NCI-H774 (cell line): ENCODE measurements around the gene DNAH5.

Experiments
- DNase-seq: peaks from one replicate; lab custom pipeline; 2025; lab: John Stamatoyannopoulos, UW

The DNAH5 gene

DNA sequence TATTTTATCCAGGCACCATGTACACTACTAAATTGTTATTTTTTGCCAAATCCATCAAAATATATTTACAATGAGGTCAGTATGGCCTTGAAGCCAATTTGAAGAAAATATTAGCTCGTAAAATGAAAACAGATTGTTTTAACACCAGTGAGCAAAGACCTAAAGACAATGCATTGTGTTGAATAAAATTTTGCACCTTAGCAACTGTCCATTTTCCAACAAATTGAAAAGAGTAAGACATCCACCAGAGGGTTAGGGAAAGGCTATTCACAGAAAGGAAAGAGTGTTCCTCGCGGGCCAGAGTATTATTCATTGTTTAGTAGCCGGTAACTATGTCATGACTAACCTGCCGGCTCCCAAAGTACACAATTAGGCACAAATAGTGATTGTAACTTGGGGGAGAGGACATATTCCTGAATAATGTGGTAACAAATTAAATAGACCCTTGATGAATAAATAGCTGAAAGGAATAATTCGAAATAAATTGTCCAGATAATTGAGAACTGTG lies 213.3 kb downstream of the DNAH5 start:
- no peak for DNase-seq

DNA sequence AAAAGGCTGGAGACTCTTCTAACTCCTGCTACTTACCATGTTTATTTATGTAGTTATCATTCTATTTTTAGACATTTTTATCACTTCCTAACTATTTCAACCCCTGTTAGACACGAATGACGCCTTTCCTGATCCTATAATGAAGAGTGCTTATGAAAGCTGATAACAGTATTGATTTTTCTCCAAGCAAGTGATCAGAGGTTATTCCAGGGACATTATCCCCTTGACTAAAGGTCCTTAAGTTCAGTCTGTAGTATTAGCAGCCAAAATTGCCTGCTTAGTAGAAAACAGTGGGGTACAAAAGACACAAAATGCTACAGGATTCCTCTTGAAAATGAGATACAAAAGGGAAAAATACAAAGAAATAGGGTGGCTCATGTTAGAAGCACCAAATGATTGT lies 235.6 kb downstream of the DNAH5 start:
- DNase-seq: no peak

DNA sequence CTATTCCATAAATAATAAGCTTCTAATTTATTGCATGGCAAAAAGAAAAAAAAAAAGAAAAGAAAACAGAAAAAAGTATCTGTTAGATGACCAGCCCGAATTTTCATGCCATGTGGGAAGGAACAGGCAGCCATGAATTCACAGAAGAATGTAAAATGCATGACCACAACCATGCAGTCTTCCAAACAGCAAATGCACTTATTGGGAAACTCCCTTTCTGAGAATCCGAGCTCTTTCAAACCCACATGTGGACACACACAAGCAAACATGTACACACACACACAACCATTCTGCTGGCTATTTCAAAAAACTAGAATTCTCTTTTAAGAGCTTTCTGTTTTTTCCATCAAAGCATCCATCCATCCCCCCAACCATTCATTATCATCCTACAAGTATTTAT lies 236.1 kb downstream of the DNAH5 start:
- no peak for DNase-seq

DNA sequence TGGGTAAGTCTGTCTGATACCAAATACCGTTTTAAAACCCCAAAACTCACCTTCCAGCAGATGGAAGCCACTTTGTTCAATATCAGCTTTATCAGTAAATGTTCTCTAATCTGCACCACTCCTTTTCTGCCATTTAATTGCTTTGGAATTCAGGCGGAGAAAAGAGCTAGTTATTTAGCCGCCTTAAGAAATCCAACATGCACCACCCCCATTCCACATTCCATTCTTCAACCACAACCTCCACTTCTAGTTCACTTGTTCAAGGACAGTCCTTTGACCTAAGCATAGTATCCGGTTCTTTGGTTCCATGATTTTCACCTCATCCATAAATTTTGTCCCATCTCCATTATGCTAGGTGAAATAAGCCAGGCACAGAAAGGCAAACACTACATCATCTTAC lies 240.1 kb downstream of the DNAH5 start:
- no peak for DNase-seq

DNA sequence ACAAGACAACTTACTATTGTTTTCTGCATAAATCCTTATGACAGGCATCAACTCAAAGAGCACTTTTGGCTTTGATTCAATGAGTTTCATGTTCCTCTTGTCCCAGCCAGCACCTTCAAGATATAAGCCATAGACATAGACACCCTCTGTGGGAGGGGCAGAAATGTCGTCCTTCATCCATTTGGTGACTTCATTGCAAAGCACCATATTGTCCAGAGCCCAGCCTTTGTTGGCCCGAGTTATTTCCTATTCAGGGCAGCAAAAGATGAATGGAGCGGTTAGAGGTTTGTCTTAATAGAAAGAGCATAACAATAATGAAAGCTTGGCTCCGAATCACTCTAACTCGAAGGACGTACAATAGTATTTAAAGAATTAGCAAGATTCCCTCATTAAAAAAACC lies 243.9 kb downstream of the DNAH5 start:
- no peak for DNase-seq

DNA sequence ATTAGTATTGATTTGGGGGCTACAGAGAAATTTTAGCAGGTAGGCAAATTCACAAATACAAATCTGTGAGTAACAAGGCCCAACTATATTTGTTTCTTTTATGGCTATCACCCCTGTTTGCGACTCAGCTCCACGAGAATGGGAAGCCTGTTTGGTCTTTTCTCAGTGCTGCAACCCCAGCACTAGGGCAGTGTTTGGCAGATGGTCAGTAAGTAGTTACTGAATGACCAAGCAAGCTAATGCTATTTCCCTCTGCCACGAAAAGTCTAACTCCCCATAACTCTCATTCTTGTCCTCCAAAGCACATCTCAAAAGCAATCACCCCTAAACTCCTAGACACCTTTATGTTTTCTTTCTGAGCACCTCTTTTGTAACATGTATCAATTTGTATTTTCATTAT lies 245.6 kb downstream of the DNAH5 start:
- no peak for DNase-seq

DNA sequence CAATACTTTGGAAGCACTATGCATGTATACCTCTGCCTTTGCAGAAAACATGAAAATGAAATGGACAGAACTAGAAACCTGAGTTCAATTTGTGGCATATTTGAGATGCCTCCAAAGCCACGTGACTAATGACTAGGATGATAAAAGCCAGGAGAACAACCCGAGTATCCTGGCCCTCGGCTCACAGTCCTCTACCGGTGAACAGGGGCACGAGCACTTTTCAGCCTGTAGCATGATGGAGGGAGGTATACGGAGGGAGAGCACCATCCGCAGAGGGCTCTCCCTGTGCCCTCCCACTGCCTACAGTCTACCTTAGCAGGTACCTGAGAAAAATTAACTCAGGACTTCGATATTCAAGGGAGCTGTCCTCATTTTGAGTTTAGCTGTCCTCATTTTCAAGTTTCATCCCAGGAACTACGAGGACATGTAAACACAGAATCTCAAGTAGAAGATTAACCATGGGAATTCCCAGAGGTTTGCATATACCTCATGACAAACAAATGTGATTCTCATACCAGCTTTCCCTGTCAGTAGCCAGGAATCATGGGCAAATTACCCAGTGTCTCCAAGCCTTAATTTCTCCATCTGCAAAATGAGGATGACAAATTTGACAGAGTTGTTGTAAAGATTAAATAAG lies 249.3 kb downstream of the DNAH5 start:
- DNase-seq: no peak

DNA sequence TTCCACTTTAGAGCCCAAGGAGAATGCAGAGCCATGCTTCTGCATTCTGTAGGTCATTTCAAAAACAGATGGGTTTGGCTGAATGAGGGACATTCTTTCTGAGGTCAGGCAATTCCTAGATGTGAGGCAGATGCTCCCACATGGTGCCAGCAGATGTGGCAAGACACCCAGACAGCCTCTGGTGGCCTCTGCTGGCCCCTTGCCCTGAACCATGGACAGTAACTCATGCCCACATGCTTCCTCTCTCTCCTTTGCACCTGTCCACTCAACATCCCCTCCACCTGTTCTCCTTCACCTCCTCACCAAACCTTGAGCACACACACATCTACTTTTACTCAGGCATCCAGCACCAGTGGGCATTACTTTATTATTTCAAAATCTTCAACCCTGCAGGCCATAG lies 252.3 kb downstream of the DNAH5 start:
- no peak for DNase-seq

DNA sequence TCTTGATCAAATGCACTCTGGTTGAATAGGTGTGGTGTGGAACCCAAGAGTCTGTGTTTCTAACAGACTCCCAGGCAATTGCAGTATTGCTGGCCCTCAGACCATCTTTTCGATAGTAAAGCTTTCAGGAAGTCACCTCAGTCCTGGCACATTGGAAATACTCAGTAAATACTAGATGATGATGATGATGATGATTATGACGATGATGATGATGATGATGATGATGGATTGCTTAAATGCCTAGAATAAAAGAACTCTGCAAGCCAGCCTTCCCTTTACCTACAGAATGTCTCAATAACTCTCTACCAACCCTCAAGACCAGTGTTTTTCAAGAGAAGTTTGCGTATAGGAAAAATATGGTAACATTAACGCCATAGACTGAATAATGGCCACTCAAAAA lies 268.0 kb downstream of the DNAH5 start:
- DNase-seq: no peak

DNA sequence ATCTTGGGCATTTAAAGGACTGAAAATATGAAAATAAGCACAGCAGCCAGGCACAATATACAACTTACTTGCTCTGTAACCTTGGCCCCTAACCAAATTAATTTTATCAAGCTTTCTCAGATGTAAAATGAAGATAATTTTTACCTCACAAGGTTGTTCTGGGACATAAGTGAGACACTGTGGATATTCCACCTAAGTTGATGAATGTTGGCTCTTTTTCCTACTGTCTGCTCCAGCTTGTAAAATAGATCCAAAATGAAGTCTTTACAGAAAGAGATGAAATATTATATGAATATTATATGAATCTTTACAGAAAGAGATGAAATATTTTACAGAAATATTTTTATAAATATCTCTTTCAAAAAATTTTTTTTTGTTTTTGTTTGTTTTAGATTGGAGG lies 270.1 kb downstream of the DNAH5 start:
- no peak for DNase-seq

DNA sequence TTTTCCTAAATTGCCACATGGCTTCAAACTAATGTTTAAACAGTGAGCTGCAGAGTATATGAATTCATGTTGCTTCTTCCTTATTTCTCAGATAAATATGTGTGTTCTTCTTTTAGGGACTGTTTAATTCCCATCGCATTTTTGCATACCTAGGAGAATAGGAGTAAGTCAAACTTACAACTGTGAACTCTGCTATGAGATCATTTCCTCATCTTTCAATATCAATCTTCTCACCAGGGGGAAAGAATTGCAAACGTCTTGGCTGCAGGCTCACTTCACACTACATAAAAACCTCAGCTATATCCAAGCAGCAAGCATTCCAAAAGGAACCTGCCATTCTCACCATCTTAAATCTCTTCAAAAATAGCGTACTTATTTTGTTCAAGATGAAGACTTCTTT lies 271.0 kb downstream of the DNAH5 start:
- no peak for DNase-seq

DNA sequence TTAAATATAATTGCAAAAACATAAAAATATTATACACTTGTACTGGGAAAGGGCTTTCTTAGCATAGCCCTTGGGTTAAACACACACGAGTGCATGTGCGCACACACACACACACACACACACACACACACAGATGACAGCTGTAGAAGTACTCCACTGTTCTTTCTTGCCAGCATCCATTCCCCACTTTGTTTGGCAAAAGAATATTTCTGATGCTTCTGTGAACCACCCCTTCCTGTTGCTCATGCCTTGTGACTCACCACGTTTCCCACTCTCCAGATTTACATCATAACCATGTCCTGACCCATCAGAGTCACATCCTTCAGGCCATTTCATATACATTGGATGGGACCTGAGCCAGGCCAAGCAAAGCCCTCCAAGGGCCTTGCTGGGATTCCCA lies 280.1 kb downstream of the DNAH5 start:
- DNase-seq: no peak

DNA sequence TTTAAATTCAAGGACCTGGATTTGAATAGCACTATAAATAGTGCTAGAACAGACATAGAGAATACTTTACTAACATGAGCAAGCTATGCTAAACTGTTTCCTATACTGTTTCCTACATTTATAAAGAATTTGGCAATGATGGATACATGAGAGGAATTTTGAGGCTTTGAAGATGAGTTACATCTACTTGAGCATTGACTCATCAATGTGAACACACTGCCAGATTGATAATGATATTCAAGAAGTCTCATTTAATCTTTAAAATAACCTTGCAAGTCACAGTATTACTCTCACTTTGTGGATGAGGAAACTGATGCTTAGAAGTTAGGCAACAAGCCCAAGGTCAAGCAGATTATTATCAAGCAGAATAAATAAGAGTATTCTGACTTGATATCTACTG lies 281.9 kb downstream of the DNAH5 start:
- no peak for DNase-seq

DNA sequence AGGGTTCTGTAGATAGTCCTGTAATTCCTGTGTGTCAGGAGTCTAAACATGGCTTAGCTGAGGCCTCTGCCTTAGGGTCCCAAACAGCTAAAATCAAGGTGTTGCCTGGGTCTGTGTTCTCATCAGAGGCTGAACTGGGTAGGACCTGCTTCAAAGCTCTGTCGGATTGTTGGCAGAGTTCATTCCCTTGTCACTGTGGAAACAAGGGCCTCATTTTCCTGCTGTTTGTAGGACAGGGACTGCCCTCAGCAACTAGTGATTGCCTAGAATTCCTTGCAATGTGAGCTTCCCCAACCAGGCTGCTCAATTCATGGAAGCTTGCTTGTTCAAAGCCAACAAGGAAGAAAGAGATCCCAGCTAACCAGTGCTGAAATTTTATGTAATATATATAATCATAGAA lies 283.2 kb downstream of the DNAH5 start:
- no peak for DNase-seq

DNA sequence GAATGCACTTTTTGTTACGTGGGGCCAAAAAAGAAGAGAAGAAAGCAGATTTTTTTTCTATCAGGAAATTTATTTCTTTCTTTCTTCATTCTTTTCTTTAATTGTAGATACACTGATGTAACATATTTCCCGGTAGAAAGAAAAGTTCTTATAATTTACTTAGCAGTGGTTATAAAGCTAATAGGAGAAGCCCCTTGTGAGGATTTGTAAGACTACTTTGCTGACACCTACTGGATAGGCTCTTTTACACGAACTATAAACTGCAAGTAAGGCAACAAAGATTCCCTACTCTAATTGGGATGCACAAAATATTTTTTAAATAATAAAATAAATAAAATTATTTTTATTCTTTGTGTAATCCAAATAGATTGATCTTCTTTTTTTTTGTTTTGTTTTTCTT lies 284.4 kb downstream of the DNAH5 start:
- DNase-seq: no peak

DNA sequence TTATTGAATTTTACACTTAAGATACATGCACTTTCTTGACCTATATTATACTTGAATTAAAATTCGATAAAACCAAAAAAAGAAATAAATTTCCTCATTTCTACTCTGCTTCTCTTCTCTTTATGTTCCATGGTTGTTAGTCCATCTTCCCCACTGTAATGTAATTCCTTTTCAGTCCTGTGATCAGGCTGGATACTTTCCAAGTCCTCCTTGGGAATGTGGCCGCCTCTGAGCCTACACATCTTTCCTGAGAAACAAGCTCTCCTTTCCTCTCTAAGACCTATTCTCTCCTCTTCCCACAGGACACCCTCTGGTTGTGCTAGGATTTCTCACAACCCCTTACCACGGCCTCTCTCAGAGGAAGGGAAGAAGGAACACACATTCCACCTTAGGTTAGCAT lies 285.1 kb downstream of the DNAH5 start:
- no peak for DNase-seq

DNA sequence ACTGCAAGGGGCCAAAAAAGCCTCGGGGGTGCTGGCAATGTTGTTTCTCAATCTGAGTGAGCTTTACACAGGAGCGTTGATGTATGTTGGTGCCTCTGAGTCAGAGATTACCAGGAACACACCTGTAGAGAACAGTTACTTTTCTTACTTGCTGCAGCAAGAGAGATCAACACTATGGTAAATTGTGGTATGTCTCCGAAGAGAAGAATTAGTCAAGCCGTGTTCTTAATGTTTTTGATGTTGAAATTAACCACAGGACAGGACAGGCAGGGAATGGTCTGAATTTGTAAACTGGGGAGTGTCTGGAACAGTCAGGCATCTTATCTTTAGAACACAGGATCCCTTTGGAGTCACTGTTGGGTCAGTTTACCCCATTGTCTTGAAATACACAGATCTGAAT lies 285.7 kb downstream of the DNAH5 start:
- DNase-seq: no peak

DNA sequence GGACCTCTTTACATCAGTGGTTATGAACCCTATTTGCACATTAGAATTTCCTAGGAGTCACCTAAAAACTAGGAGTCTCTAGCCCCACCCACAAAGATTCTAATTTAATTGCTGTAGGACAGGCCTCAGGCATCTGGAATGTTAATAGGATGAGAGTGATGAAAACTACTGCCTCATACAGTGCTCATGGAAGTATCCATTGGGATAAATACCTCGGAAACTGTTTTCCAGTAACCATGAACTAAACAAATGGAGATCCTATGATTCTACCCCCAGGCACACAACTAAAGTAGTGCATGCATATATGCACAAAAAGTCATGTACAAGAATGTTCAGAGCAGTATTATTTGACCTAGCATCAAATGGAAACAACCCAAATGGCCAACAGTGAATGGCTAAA lies 286.3 kb downstream of the DNAH5 start:
- no peak for DNase-seq

DNA sequence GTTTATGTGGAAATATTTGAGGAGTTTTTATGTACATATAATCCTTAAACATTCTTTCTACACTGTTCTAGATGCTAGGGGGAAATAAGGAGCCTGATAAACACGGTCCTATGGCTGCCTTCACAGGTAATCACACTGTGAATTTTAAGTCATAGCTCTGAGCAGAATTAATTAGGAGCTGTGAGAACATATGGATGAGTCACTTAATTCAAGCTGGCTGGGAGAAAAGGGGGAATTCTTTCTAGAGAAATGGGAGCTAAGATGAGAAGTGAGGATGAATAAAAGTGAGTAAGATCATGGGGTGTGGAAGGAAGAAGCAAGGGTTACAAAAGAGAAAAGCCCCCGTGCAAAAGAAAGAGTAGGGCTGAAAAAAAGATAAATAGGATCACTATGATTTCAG lies 290.8 kb downstream of the DNAH5 start:
- no peak for DNase-seq

DNA sequence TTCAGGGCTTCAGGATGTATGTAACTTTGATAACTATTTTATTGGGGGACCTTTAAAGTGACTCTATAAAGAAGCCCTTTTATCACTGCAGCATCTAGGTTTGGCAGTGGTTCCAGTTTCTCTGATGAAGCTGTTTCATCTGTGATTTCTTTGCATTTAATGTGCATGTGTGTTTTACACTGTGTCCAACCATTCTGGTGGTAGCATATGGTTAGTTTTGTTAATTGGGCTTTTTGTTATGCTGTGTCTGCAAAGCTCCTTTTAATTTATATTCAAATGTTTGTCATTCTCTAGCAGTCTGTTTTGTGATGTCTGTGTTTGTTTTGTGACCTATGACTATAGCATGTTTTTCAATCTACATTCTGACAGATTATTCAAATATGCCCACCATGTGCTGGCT lies 294.8 kb downstream of the DNAH5 start:
- no peak for DNase-seq

DNA sequence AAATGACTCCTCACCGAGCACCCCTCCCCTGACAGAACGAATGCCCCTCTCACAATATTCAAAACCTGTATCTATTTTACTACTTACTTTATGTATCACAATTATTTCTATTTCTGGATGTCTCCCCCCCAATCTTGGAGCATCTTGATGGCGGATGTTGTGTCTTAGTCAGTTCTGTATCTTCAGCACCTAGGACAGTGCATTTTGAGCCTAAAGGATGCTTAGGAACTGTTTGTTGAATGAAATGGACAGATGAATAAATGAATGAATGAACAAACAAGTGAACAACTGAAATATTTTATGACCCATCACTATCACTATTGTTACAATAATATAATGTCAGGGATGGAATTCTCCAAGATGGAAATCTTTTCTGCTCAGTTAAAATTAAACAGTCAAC lies 295.7 kb downstream of the DNAH5 start:
- DNase-seq: no peak

DNA sequence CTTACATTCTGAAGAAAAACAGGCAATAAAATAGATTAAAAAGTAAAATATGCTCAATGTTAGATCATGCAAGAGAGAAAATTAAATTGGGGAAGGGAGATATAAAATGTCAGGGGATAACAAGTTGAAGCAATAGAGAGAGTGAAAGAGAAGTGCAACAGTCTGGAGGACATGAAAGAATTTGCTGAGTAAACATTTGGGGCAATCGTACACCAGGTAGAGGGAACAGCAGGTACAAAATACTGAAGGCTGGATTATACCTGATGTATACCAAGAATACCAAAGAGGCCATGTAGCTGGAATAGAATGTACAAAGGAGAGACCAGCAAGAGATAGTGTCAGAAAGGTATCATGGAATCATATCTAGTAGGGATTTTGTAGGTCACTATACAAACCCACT lies 300.8 kb downstream of the DNAH5 start:
- DNase-seq: no peak

DNA sequence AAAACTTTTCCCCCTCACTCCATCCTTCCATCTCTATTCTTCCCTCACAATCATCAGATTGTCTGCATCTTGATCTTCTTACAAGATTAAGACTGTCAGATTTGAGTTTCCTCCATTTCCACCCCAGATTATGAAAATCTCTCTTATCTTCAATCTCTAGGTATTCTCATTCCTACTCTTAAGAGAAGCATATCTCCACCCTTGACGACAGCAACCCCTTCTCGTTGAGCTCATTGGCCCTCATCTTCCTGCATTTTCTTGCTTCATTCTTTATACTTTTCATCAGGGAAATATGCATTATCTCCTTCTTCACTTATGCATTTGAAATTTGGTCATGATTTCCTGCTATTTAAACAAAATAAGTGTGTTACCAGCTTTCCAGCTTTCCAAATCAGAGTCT lies 301.3 kb downstream of the DNAH5 start:
- no peak for DNase-seq
